H1 (cell line): ENCODE results near the gene LRRTM4. TPM values are rescaled to one million over a fixed set of nuclear protein-coding genes. Genes with fewer than 3 reads are reported as not detected.

Source experiments
- CTCF ChIA-PET: fragments of 300-600 bp; sonication (Branson Sonifier 250); formaldehyde crosslinking; loops from one replicate; lab custom pipeline; 2021; ENCODE audit not compliant: partially characterized antibody; lab: Charles Lee
- POLR2A ChIA-PET: fragments of 300-600 bp; sonication (Branson Sonifier 250); formaldehyde crosslinking; loops from one replicate; lab custom pipeline; 2021; ENCODE audit warnings: inconsistent platforms; ENCODE audit not compliant: partially characterized antibody; lab: Charles Lee
- DNase-seq, 2 experiments: peaks; one replicate each; pipeline versions ENCODE4 v3.0.0 to v3.0.0-alpha.2; 2010 to 2022; ENCODE audit warnings: low spot score in 2 of 2, low read depth in 1 of 2, mixed read lengths in 1 of 2
- FAIRE-seq: peaks from 2 replicates; lab custom pipeline; 2011; peaks lifted over from hg19 to GRCh38; lab: Jason Lieb, UNC
- H2AFZ ChIP-seq: 2 replicates; pipeline ENCODE4 v1.8.1; 2012; ENCODE audit warnings: low read length, inconsistent platforms
- H2AK5ac ChIP-seq: 2 replicates; pipeline ENCODE4 v1.6.1; 2013; ENCODE audit warnings: low read depth, low read length
- H2BK120ac ChIP-seq: replicated peaks from 2 replicates; pipeline ENCODE3; 2013; ENCODE audit warnings: low read depth, low read length, inconsistent platforms
- H2BK12ac ChIP-seq: 2 replicates; pipeline ENCODE4 v1.6.1; 2013; ENCODE audit warnings: low read depth, low read length
- H2BK15ac ChIP-seq: 2 replicates; pipeline ENCODE4 v1.6.1; 2013; ENCODE audit warnings: low read length
- H2BK20ac ChIP-seq: 2 replicates; pipeline ENCODE4 v1.6.1; 2013; ENCODE audit warnings: low read length
- H2BK5ac ChIP-seq: 2 replicates; pipeline ENCODE4 v1.6.1; 2013; ENCODE audit warnings: low read depth, low read length
- H3K14ac ChIP-seq: 2 replicates; pipeline ENCODE4 v1.6.1; 2013; ENCODE audit warnings: inconsistent platforms; ENCODE audit not compliant: insufficient read length
- H3K18ac ChIP-seq: 2 replicates; pipeline ENCODE4 v1.6.1; 2013; ENCODE audit warnings: low read length; ENCODE audit errors: extremely low read depth
- H3K23ac ChIP-seq: 2 replicates; pipeline ENCODE4 v1.6.1; 2013; ENCODE audit warnings: inconsistent platforms; ENCODE audit not compliant: insufficient read length
- H3K23me2 ChIP-seq: 2 replicates; pipeline ENCODE4 v1.6.1; 2013; ENCODE audit warnings: low read depth, low read length
- H3K27ac ChIP-seq: 2 replicates; pipeline ENCODE4 v1.6.1; 2011; ENCODE audit warnings: low read depth, low read length, inconsistent platforms
- H3K27me3 ChIP-seq, 4 experiments: replicated peaks in 1 of 4; 1 replicate in 1 of 4; 2 replicates in 3 of 4; pipeline versions ENCODE4 v1.6.1 to v1.8.1; 2011 to 2013; ENCODE audit warnings: low read length in 3 of 4, mild to moderate bottlenecking in 3 of 4, inconsistent platforms in 2 of 4, mixed read lengths in 2 of 4, moderate library complexity in 1 of 4; ENCODE audit not compliant: control insufficient read depth in 3 of 4, insufficient read depth in 3 of 4; ENCODE audit errors: extremely low read depth in 1 of 4
- H3K36me3 ChIP-seq, 4 experiments: 2 replicates each; pipeline versions ENCODE4 v1.6.1 to v1.8.1; 2011 to 2013; ENCODE audit warnings: mild to moderate bottlenecking in 4 of 4, low read length in 3 of 4, moderate library complexity in 2 of 4, control low read depth in 1 of 4, inconsistent platforms in 1 of 4; ENCODE audit not compliant: insufficient read depth in 4 of 4, control insufficient read depth in 2 of 4
- H3K4ac ChIP-seq: replicated peaks from 2 replicates; pipeline ENCODE3; 2013; ENCODE audit warnings: low read length, low read depth, mixed read lengths, inconsistent platforms; ENCODE audit not compliant: insufficient read length
- H3K4me1 ChIP-seq, 4 experiments: replicated peaks in 1 of 4; 1 replicate in 1 of 4; 2 replicates in 3 of 4; pipeline versions ENCODE4 v1.6.1 to v1.8.1; 2011 to 2013; ENCODE audit warnings: low read length in 3 of 4, inconsistent platforms in 2 of 4, mixed read lengths in 1 of 4; ENCODE audit not compliant: insufficient read depth in 4 of 4, control insufficient read depth in 3 of 4
- H3K4me2 ChIP-seq, 2 experiments: 2 replicates each; pipeline versions ENCODE4 v1.6.1 to v1.8.1; 2011 to 2013; ENCODE audit warnings: low read depth in 2 of 2, low read length in 2 of 2, control low read depth in 1 of 2, inconsistent platforms in 1 of 2, mild to moderate bottlenecking in 1 of 2; ENCODE audit not compliant: insufficient read depth in 1 of 2
- H3K4me3 ChIP-seq, 4 experiments: fragments of 200-600, 300-600 bp in 1 of 4; sonication (generic), shearing (Covaris generic), sonication (Bioruptor Twin) in 1 of 4; 2 replicates each; pipeline versions ENCODE4 v1.5.1 to v1.8.1; 2011 to 2016; ENCODE audit warnings: low read length in 4 of 4, low read depth in 3 of 4, control low read depth in 2 of 4, inconsistent platforms in 2 of 4, mild to moderate bottlenecking in 2 of 4, mixed read lengths in 1 of 4, moderate library complexity in 1 of 4; ENCODE audit not compliant: insufficient read depth in 2 of 4; ENCODE audit errors: extremely low read depth in 1 of 4
- H3K56ac ChIP-seq: replicated peaks from 2 replicates; pipeline ENCODE3; 2013; ENCODE audit warnings: low read depth, mild to moderate bottlenecking, mixed read lengths, low read length, inconsistent platforms; ENCODE audit not compliant: insufficient read length
- H3K79me1 ChIP-seq: 2 replicates; pipeline ENCODE4 v1.6.1; 2013; ENCODE audit warnings: low read depth, low read length, control low read depth
- H3K79me2 ChIP-seq, 2 experiments: 2 replicates each; pipeline versions ENCODE4 v1.6.1 to v1.8.1; 2012 to 2013; ENCODE audit warnings: low read length in 2 of 2, mild to moderate bottlenecking in 2 of 2, inconsistent platforms in 1 of 2; ENCODE audit not compliant: insufficient read depth in 2 of 2, control insufficient read depth in 1 of 2
- H3K9ac ChIP-seq, 4 experiments: replicated peaks in 1 of 4; 1 replicate in 1 of 4; 2 replicates in 3 of 4; pipeline versions ENCODE4 v1.6.1 to v1.8.1; 2011 to 2013; ENCODE audit warnings: low read depth in 3 of 4, low read length in 3 of 4, control low read depth in 2 of 4, mild to moderate bottlenecking in 2 of 4, moderate library complexity in 2 of 4, inconsistent platforms in 1 of 4; ENCODE audit errors: extremely low read depth in 1 of 4
- H3K9me3 ChIP-seq, 2 experiments: 2 replicates each; pipeline versions ENCODE4 v1.6.1 to v1.8.1; 2012 to 2013; ENCODE audit warnings: mild to moderate bottlenecking in 2 of 2, moderate library complexity in 2 of 2, control low read depth in 1 of 2, inconsistent platforms in 1 of 2, low read depth in 1 of 2, low read length in 1 of 2, mixed read lengths in 1 of 2; ENCODE audit not compliant: insufficient read depth in 2 of 2
- H4K20me1 ChIP-seq, 2 experiments: replicated peaks in 1 of 2; 2 replicates each; pipeline versions ENCODE3 to v1.8.1; 2011 to 2013; ENCODE audit warnings: inconsistent platforms in 2 of 2, low read length in 2 of 2, mild to moderate bottlenecking in 1 of 2; ENCODE audit not compliant: insufficient read depth in 2 of 2, control insufficient read depth in 1 of 2
- H4K5ac ChIP-seq: 2 replicates; pipeline ENCODE4 v1.6.1; 2013; ENCODE audit warnings: low read length, low read depth, mixed read lengths, inconsistent platforms; ENCODE audit not compliant: insufficient read length
- H4K8ac ChIP-seq: 2 replicates; pipeline ENCODE4 v1.8.0; 2013; ENCODE audit warnings: mild to moderate bottlenecking, moderate library complexity, low read length, inconsistent platforms; ENCODE audit not compliant: insufficient read depth; ENCODE audit errors: extremely low read depth
- H4K91ac ChIP-seq: replicated peaks from 2 replicates; pipeline ENCODE3; 2013; ENCODE audit warnings: low read length, mixed read lengths, inconsistent platforms; ENCODE audit not compliant: insufficient read length
- JUND ChIP-seq: IDR thresholded peaks from 2 replicates; pipeline ENCODE4 v1.6.1; 2011; ENCODE audit warnings: mild to moderate bottlenecking, improper control_type of control experiment, low read length
- POLR2A ChIP-seq, 2 experiments: IDR thresholded peaks; 1 replicate in 1 of 2; 2 replicates in 1 of 2; pipeline ENCODE4 v1.6.1; 2011; ENCODE audit warnings: low read depth in 2 of 2, low read length in 2 of 2, mild to moderate bottlenecking in 2 of 2; ENCODE audit errors: control extremely low read depth in 1 of 2
- RAD21 ChIP-seq, 2 experiments: IDR thresholded peaks in 1 of 2; conservative IDR thresholded peaks in 1 of 2; 2 replicates each; pipeline ENCODE4 v1.6.1; 2011; ENCODE audit warnings: low read depth in 2 of 2, low read length in 2 of 2, improper control_type of control experiment in 1 of 2, inconsistent platforms in 1 of 2, mild to moderate bottlenecking in 1 of 2, moderate library complexity in 1 of 2
- RNF2 ChIP-seq: fragments of 200-900, 300-1000 bp; sonication (generic); IDR thresholded peaks from 2 replicates; pipeline ENCODE4 v1.7.1; 2016; ENCODE audit warnings: borderline replicate concordance, low read depth, mild to moderate bottlenecking, antibody characterized with exemption, low read length; ENCODE audit not compliant: poor library complexity, severe bottlenecking; ENCODE audit errors: missing control alignments
- SP1 ChIP-seq: IDR thresholded peaks from 2 replicates; pipeline ENCODE4 v1.6.1; 2011; ENCODE audit warnings: low read depth, low read length
- WGBS, 2 experiments: shearing (Covaris generic) in 1 of 2; methylation state at CpG; one replicate each; pipeline versions ENCODE4 v1.1.6 to v1.1.7; 2013 to 2015; ENCODE audit warnings: low lambda C conversion rate in 2 of 2, mixed read lengths in 2 of 2, inconsistent platforms in 1 of 2, low coverage in 1 of 2, missing lambda C conversion rate in 1 of 2; ENCODE audit not compliant: insufficient replicate concordance in 2 of 2, insufficient coverage in 1 of 2, insufficient read length in 1 of 2; ENCODE audit errors: extremely low coverage in 1 of 2, missing lambda C conversion rate in 1 of 2; 5-methylcytosine and 5-hydroxymethylcytosine counted together
- polyA plus RNA-seq, 7 experiments: library from polyadenylated mRNA; depleted of rRNA in 3 of 7; stranded (reverse) in 5 of 7; unstranded in 2 of 7; fragments of >200 nt in 5 of 7; fragments of 200-250 nt in 2 of 7; gene quantifications; 1 replicate in 5 of 7; 2 replicates in 1 of 7; 4 replicates in 1 of 7; pipeline versions ENCODE4 v1.2.1 to v1.2.3, GENCODE V29; 2011 to 2013; ENCODE audit warnings: missing spikeins in 2 of 7, mixed read lengths in 2 of 7
- total RNA-seq: library from RNA; stranded (reverse); fragmentation: NEBNext Ultra II Directional; extraction: Animal tissue kit (Norgen Biotek cat#: 25700); gene quantifications from 2 replicates; pipeline ENCODE4 v1.2.1, GENCODE V29; 2021

The LRRTM4 gene
- total and polyA plus RNA-seq, 2 of the 8 experiments (the other 6 are each of a cell fraction or from before 2014, with no cell fraction given) = 3.6 to 9.5 TPM

DNA sequence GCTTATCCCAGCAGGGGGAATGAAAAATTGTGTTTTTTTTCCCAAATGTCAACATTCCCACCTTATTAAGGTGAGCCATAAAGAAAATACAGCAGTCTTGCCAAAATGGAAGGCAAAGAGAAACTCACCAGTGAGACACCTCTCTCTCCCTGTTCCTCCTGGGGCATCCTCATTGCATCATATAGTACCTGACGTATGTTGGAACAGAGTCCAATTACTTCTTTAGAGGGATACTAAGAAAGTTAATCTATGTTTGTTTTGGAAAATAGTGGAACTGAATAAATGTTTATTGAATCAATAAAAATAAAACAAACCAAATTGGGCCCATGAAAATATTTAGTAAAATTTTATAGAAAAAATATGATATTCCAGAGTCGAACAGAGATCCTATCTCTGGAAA is 700.4 kb downstream of the LRRTM4 start:
- Histone ChIP-seq H2AK5ac (no peak overlapping the region), H3K36me3 (no peaks in the 10 kb centered on the region), H3K9me3 (no peaks in the 10 kb centered on the region), H3K18ac (no peak overlapping the region), H2BK20ac (no peak overlapping the region), H3K27ac (no peak overlapping the region), H3K23me2 (no peaks in the 10 kb centered on the region), H3K9ac (no peak overlapping the region), H3K27me3 (no peaks in the 10 kb centered on the region), H3K14ac (no peak overlapping the region), H4K5ac (no peak overlapping the region), H3K79me2 (no peaks in the 10 kb centered on the region), H3K4me2 (no peak overlapping the region), H4K8ac (no peak overlapping the region), H3K56ac (no peak overlapping the region), H2BK12ac (no peak overlapping the region), H2AFZ (no peak overlapping the region), H3K79me1 (no peaks in the 10 kb centered on the region), H4K91ac (no peak overlapping the region), H4K20me1 (no peaks in the 10 kb centered on the region), H2BK120ac (no peak overlapping the region), H3K4me3 (no peak overlapping the region), H3K4ac (no peak overlapping the region), H2BK5ac (no peak overlapping the region), H2BK15ac (no peak overlapping the region), H3K4me1 (no peaks in the 10 kb centered on the region), H3K23ac (no peak overlapping the region)
- WGBS, 2 experiments = 96% methylated on average over 2 of the region's 2 CpGs; no CpG with 5 or more reads in 1 of the 2 experiments
- FAIRE-seq (no peak), DNase-seq (no peak)
- TF ChIP-seq JUND = no peak
- TF ChIP-seq SP1 = no peak
- TF ChIP-seq RNF2 = no peak
- no peak for TF ChIP-seq POLR2A (IDR thresholded peaks at IDR 0.05; ENCODE audit: control extremely low read depth in 1 of 2, low read depth in 2 of 2, low read length in 2 of 2)
- TF ChIP-seq RAD21 (IDR thresholded peaks at IDR 0.05 in 1 of 2, conservative IDR thresholded peaks at IDR 0.05 in 1 of 2; ENCODE audit: low read depth in 2 of 2, low read length in 2 of 2) = no peak
- ChIA-PET CTCF (no interaction called here), POLR2A (no interaction called here)
